ENCODE data around the gene JAKMIP1.

DNA sequence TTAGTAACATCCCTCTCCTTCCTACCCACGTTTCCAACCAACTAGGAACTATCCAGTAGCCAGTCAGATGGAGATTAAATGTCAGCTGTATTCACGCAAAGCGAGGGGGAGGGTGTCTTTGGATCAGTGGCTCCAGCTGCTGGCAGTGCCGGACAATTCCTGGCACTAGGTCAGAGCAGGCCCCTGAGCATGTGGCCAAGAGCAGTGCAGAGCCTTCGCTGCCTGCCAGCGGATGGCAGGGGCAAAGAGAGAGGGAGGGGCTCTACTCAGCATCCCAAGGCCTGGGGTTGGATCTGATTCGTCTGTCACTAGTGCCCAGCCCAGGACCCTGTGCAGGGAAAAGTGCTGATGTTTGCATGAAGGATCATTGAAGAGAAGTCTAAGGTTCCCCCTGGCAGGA is 28.7 kb upstream of the JAKMIP1 start:
- TF ChIP-seq CTCF (conservative IDR thresholded peaks at IDR 0.05; ENCODE audit: low read length) = no peak
- TF ChIP-seq EZH2phosphoT487 (IDR thresholded peaks at IDR 0.05; ENCODE audit: borderline replicate concordance) = no peak

All from Loucy (cell line).